ENCODE data around the gene TMEM151B.
A peak's percentile ranks its signal among the peaks of the same experiment; 100 is the strongest.

DNA sequence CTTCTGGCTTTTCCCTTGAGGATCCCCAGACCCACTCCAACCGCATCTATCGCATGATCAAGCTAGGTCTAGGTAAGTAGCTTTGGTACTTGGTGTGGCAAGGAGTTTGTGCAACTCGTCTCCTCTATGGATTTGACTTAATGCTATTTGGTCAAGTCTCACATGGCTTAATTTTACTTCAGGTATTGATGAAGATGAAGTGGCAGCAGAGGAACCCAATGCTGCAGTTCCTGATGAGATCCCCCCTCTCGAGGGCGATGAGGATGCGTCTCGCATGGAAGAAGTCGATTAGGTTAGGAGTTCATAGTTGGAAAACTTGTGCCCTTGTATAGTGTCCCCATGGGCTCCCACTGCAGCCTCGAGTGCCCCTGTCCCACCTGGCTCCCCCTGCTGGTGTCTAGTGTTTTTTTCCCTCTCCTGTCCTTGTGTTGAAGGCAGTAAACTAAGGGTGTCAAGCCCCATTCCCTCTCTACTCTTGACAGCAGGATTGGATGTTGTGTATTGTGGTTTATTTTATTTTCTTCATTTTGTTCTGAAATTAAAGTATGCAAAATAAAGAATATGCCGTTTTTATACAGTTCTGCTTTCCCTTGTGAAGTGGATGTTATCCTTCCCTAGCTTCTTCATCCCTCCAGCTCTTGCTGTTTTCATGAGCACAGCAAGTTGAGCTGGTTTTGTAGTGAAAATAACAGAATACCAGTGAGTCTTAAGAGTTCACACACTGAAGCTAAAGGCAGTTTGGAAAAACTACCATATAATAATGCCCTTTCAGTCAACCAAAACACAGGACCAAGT is 16.7 kb upstream of the TMEM151B start:
- TF ChIP-seq, protein P1, sequence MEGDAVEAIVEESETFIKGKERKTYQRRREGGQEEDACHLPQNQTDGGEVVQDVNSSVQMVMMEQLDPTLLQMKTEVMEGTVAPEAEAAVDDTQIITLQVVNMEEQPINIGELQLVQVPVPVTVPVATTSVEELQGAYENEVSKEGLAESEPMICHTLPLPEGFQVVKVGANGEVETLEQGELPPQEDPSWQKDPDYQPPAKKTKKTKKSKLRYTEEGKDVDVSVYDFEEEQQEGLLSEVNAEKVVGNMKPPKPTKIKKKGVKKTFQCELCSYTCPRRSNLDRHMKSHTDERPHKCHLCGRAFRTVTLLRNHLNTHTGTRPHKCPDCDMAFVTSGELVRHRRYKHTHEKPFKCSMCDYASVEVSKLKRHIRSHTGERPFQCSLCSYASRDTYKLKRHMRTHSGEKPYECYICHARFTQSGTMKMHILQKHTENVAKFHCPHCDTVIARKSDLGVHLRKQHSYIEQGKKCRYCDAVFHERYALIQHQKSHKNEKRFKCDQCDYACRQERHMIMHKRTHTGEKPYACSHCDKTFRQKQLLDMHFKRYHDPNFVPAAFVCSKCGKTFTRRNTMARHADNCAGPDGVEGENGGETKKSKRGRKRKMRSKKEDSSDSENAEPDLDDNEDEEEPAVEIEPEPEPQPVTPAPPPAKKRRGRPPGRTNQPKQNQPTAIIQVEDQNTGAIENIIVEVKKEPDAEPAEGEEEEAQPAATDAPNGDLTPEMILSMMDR (IDR thresholded peaks at IDR 0.05; ENCODE audit: insufficient read depth, low read depth, low read length): peak; percentile 21
- no peak for TF ChIP-seq EZH2 (IDR thresholded peaks at IDR 0.05; ENCODE audit: insufficient read depth, low read length)

All from astrocyte (in vitro differentiated cells and primary cell).